H1 (cell line): ENCODE results near the gene DPM3. TPM values are rescaled to one million over a fixed set of nuclear protein-coding genes. Genes with fewer than 3 reads are reported as not detected.

Experiments
- CTCF ChIA-PET: fragments of 300-600 bp; sonication (Branson Sonifier 250); formaldehyde crosslinking; loops from one replicate; lab custom pipeline; 2021; ENCODE audit not compliant: partially characterized antibody; lab: Charles Lee
- POLR2A ChIA-PET: fragments of 300-600 bp; sonication (Branson Sonifier 250); formaldehyde crosslinking; loops from one replicate; lab custom pipeline; 2021; ENCODE audit warnings: inconsistent platforms; ENCODE audit not compliant: partially characterized antibody; lab: Charles Lee
- DNase-seq, 2 experiments: peaks; one replicate each; pipeline versions ENCODE4 v3.0.0 to v3.0.0-alpha.2; 2010 to 2022; ENCODE audit warnings: low spot score in 2 of 2, low read depth in 1 of 2, mixed read lengths in 1 of 2
- FAIRE-seq: peaks from 2 replicates; lab custom pipeline; 2011; peaks lifted over from hg19 to GRCh38; lab: Jason Lieb, UNC
- H2AFZ ChIP-seq: 2 replicates; pipeline ENCODE4 v1.8.1; 2012; ENCODE audit warnings: low read length, inconsistent platforms
- H2AK5ac ChIP-seq: 2 replicates; pipeline ENCODE4 v1.6.1; 2013; ENCODE audit warnings: low read depth, low read length
- H2BK120ac ChIP-seq: replicated peaks from 2 replicates; pipeline ENCODE3; 2013; ENCODE audit warnings: low read depth, low read length, inconsistent platforms
- H2BK12ac ChIP-seq: 2 replicates; pipeline ENCODE4 v1.6.1; 2013; ENCODE audit warnings: low read depth, low read length
- H2BK15ac ChIP-seq: 2 replicates; pipeline ENCODE4 v1.6.1; 2013; ENCODE audit warnings: low read length
- H2BK20ac ChIP-seq: 2 replicates; pipeline ENCODE4 v1.6.1; 2013; ENCODE audit warnings: low read length
- H2BK5ac ChIP-seq: 2 replicates; pipeline ENCODE4 v1.6.1; 2013; ENCODE audit warnings: low read depth, low read length
- H3K14ac ChIP-seq: 2 replicates; pipeline ENCODE4 v1.6.1; 2013; ENCODE audit warnings: inconsistent platforms; ENCODE audit not compliant: insufficient read length
- H3K18ac ChIP-seq: 2 replicates; pipeline ENCODE4 v1.6.1; 2013; ENCODE audit warnings: low read length; ENCODE audit errors: extremely low read depth
- H3K23ac ChIP-seq: 2 replicates; pipeline ENCODE4 v1.6.1; 2013; ENCODE audit warnings: inconsistent platforms; ENCODE audit not compliant: insufficient read length
- H3K23me2 ChIP-seq: 2 replicates; pipeline ENCODE4 v1.6.1; 2013; ENCODE audit warnings: low read depth, low read length
- H3K27ac ChIP-seq: 2 replicates; pipeline ENCODE4 v1.6.1; 2011; ENCODE audit warnings: low read depth, low read length, inconsistent platforms
- H3K27me3 ChIP-seq, 4 experiments: replicated peaks in 1 of 4; 1 replicate in 1 of 4; 2 replicates in 3 of 4; pipeline versions ENCODE4 v1.6.1 to v1.8.1; 2011 to 2013; ENCODE audit warnings: low read length in 3 of 4, mild to moderate bottlenecking in 3 of 4, inconsistent platforms in 2 of 4, mixed read lengths in 2 of 4, moderate library complexity in 1 of 4; ENCODE audit not compliant: control insufficient read depth in 3 of 4, insufficient read depth in 3 of 4; ENCODE audit errors: extremely low read depth in 1 of 4
- H3K36me3 ChIP-seq, 4 experiments: 2 replicates each; pipeline versions ENCODE4 v1.6.1 to v1.8.1; 2011 to 2013; ENCODE audit warnings: mild to moderate bottlenecking in 4 of 4, low read length in 3 of 4, moderate library complexity in 2 of 4, control low read depth in 1 of 4, inconsistent platforms in 1 of 4; ENCODE audit not compliant: insufficient read depth in 4 of 4, control insufficient read depth in 2 of 4
- H3K4ac ChIP-seq: replicated peaks from 2 replicates; pipeline ENCODE3; 2013; ENCODE audit warnings: low read length, low read depth, mixed read lengths, inconsistent platforms; ENCODE audit not compliant: insufficient read length
- H3K4me1 ChIP-seq, 4 experiments: replicated peaks in 1 of 4; 1 replicate in 1 of 4; 2 replicates in 3 of 4; pipeline versions ENCODE4 v1.6.1 to v1.8.1; 2011 to 2013; ENCODE audit warnings: low read length in 3 of 4, inconsistent platforms in 2 of 4, mixed read lengths in 1 of 4; ENCODE audit not compliant: insufficient read depth in 4 of 4, control insufficient read depth in 3 of 4
- H3K4me2 ChIP-seq, 2 experiments: 2 replicates each; pipeline versions ENCODE4 v1.6.1 to v1.8.1; 2011 to 2013; ENCODE audit warnings: low read depth in 2 of 2, low read length in 2 of 2, control low read depth in 1 of 2, inconsistent platforms in 1 of 2, mild to moderate bottlenecking in 1 of 2; ENCODE audit not compliant: insufficient read depth in 1 of 2
- H3K4me3 ChIP-seq, 4 experiments: fragments of 200-600, 300-600 bp in 1 of 4; sonication (generic), shearing (Covaris generic), sonication (Bioruptor Twin) in 1 of 4; 2 replicates each; pipeline versions ENCODE4 v1.5.1 to v1.8.1; 2011 to 2016; ENCODE audit warnings: low read length in 4 of 4, low read depth in 3 of 4, control low read depth in 2 of 4, inconsistent platforms in 2 of 4, mild to moderate bottlenecking in 2 of 4, mixed read lengths in 1 of 4, moderate library complexity in 1 of 4; ENCODE audit not compliant: insufficient read depth in 2 of 4; ENCODE audit errors: extremely low read depth in 1 of 4
- H3K56ac ChIP-seq: replicated peaks from 2 replicates; pipeline ENCODE3; 2013; ENCODE audit warnings: low read depth, mild to moderate bottlenecking, mixed read lengths, low read length, inconsistent platforms; ENCODE audit not compliant: insufficient read length
- H3K79me1 ChIP-seq: 2 replicates; pipeline ENCODE4 v1.6.1; 2013; ENCODE audit warnings: low read depth, low read length, control low read depth
- H3K79me2 ChIP-seq, 2 experiments: 2 replicates each; pipeline versions ENCODE4 v1.6.1 to v1.8.1; 2012 to 2013; ENCODE audit warnings: low read length in 2 of 2, mild to moderate bottlenecking in 2 of 2, inconsistent platforms in 1 of 2; ENCODE audit not compliant: insufficient read depth in 2 of 2, control insufficient read depth in 1 of 2
- H3K9ac ChIP-seq, 4 experiments: replicated peaks in 1 of 4; 1 replicate in 1 of 4; 2 replicates in 3 of 4; pipeline versions ENCODE4 v1.6.1 to v1.8.1; 2011 to 2013; ENCODE audit warnings: low read depth in 3 of 4, low read length in 3 of 4, control low read depth in 2 of 4, mild to moderate bottlenecking in 2 of 4, moderate library complexity in 2 of 4, inconsistent platforms in 1 of 4; ENCODE audit errors: extremely low read depth in 1 of 4
- H3K9me3 ChIP-seq, 2 experiments: 2 replicates each; pipeline versions ENCODE4 v1.6.1 to v1.8.1; 2012 to 2013; ENCODE audit warnings: mild to moderate bottlenecking in 2 of 2, moderate library complexity in 2 of 2, control low read depth in 1 of 2, inconsistent platforms in 1 of 2, low read depth in 1 of 2, low read length in 1 of 2, mixed read lengths in 1 of 2; ENCODE audit not compliant: insufficient read depth in 2 of 2
- H4K20me1 ChIP-seq, 2 experiments: replicated peaks in 1 of 2; 2 replicates each; pipeline versions ENCODE3 to v1.8.1; 2011 to 2013; ENCODE audit warnings: inconsistent platforms in 2 of 2, low read length in 2 of 2, mild to moderate bottlenecking in 1 of 2; ENCODE audit not compliant: insufficient read depth in 2 of 2, control insufficient read depth in 1 of 2
- H4K5ac ChIP-seq: 2 replicates; pipeline ENCODE4 v1.6.1; 2013; ENCODE audit warnings: low read length, low read depth, mixed read lengths, inconsistent platforms; ENCODE audit not compliant: insufficient read length
- H4K8ac ChIP-seq: 2 replicates; pipeline ENCODE4 v1.8.0; 2013; ENCODE audit warnings: mild to moderate bottlenecking, moderate library complexity, low read length, inconsistent platforms; ENCODE audit not compliant: insufficient read depth; ENCODE audit errors: extremely low read depth
- H4K91ac ChIP-seq: replicated peaks from 2 replicates; pipeline ENCODE3; 2013; ENCODE audit warnings: low read length, mixed read lengths, inconsistent platforms; ENCODE audit not compliant: insufficient read length
- BACH1 ChIP-seq: IDR thresholded peaks from 2 replicates; pipeline ENCODE4 v1.6.1; 2012; ENCODE audit warnings: low read length, improper control_type of control experiment
- CBX5 ChIP-seq: fragments of 300-800, 300-1000 bp; sonication (generic); IDR thresholded peaks from 2 replicates; pipeline ENCODE4 v1.7.1; 2016; ENCODE audit warnings: antibody characterized with exemption, low read length, low read depth
- CEBPB ChIP-seq: IDR thresholded peaks from 2 replicates; pipeline ENCODE4 v1.6.1; 2012; ENCODE audit warnings: low read depth, low read length
- GABPA ChIP-seq: IDR thresholded peaks from 2 replicates; pipeline ENCODE4 v1.6.1; 2011; ENCODE audit warnings: mild to moderate bottlenecking, low read length, moderate library complexity, borderline replicate concordance; ENCODE audit not compliant: insufficient read depth
- GTF2F1 ChIP-seq: IDR thresholded peaks from 2 replicates; pipeline ENCODE4 v1.6.1; 2012; ENCODE audit warnings: low read depth, low read length, improper control_type of control experiment, borderline replicate concordance
- MAFK ChIP-seq: IDR thresholded peaks from 2 replicates; pipeline ENCODE4 v1.6.1; 2012; ENCODE audit warnings: low read depth, mild to moderate bottlenecking, improper control_type of control experiment, low read length
- NANOG ChIP-seq: IDR thresholded peaks from 2 replicates; pipeline ENCODE4 v1.6.1; 2011; ENCODE audit warnings: low read length, low read depth, mild to moderate bottlenecking, inconsistent platforms; ENCODE audit not compliant: insufficient read depth, poor library complexity, severe bottlenecking
- POU5F1 ChIP-seq: IDR thresholded peaks from 2 replicates; pipeline ENCODE4 v1.6.1; 2011; ENCODE audit warnings: low read depth, mild to moderate bottlenecking, low read length, moderate library complexity
- RXRA ChIP-seq: IDR thresholded peaks from 2 replicates; pipeline ENCODE4 v1.6.1; 2011; ENCODE audit warnings: low read depth, mild to moderate bottlenecking, low read length, moderate library complexity; ENCODE audit not compliant: insufficient read depth
- SIRT6 ChIP-seq: IDR thresholded peaks from one replicate; pipeline ENCODE4 v1.7.1; 2012; ENCODE audit warnings: low read length, inconsistent platforms
- SIX5 ChIP-seq: IDR thresholded peaks from 2 replicates; pipeline ENCODE4 v1.6.1; 2011; ENCODE audit warnings: mild to moderate bottlenecking, low read depth, low read length
- SP1 ChIP-seq: IDR thresholded peaks from 2 replicates; pipeline ENCODE4 v1.6.1; 2011; ENCODE audit warnings: low read depth, low read length
- SP2 ChIP-seq: IDR thresholded peaks from 2 replicates; pipeline ENCODE4 v1.6.1; 2012; ENCODE audit warnings: mild to moderate bottlenecking, low read length, inconsistent platforms
- TAF1 ChIP-seq: IDR thresholded peaks from 2 replicates; pipeline ENCODE4 v1.6.1; 2011; ENCODE audit warnings: mild to moderate bottlenecking, low read depth, low read length
- YY1 ChIP-seq: IDR thresholded peaks from 2 replicates; pipeline ENCODE4 v1.6.1; 2011; ENCODE audit warnings: low read depth, mild to moderate bottlenecking, low read length
- WGBS, 2 experiments: shearing (Covaris generic) in 1 of 2; methylation state at CpG; one replicate each; pipeline versions ENCODE4 v1.1.6 to v1.1.7; 2013 to 2015; ENCODE audit warnings: low lambda C conversion rate in 2 of 2, mixed read lengths in 2 of 2, inconsistent platforms in 1 of 2, low coverage in 1 of 2, missing lambda C conversion rate in 1 of 2; ENCODE audit not compliant: insufficient replicate concordance in 2 of 2, insufficient coverage in 1 of 2, insufficient read length in 1 of 2; ENCODE audit errors: extremely low coverage in 1 of 2, missing lambda C conversion rate in 1 of 2; 5-methylcytosine and 5-hydroxymethylcytosine counted together
- polyA plus RNA-seq, 7 experiments: library from polyadenylated mRNA; depleted of rRNA in 3 of 7; stranded (reverse) in 5 of 7; unstranded in 2 of 7; fragments of >200 nt in 5 of 7; fragments of 200-250 nt in 2 of 7; gene quantifications; 1 replicate in 5 of 7; 2 replicates in 1 of 7; 4 replicates in 1 of 7; pipeline versions ENCODE4 v1.2.1 to v1.2.3, GENCODE V29; 2011 to 2013; ENCODE audit warnings: missing spikeins in 2 of 7, mixed read lengths in 2 of 7
- total RNA-seq: library from RNA; stranded (reverse); fragmentation: NEBNext Ultra II Directional; extraction: Animal tissue kit (Norgen Biotek cat#: 25700); gene quantifications from 2 replicates; pipeline ENCODE4 v1.2.1, GENCODE V29; 2021

Gene DPM3
- total and polyA plus RNA-seq, 2 of the 8 experiments (the other 6 are each of a cell fraction or from before 2014, with no cell fraction given): 44.8 to 227 TPM

GRCh38 chr1:155181371-155182051, 41.2 kb upstream of the DPM3 start:
- Histone ChIP-seq H4K5ac (no peak overlapping the region), H3K79me1 (no peaks in the 10 kb centered on the region), H3K4ac (no peak overlapping the region), H2AFZ (no peak overlapping the region), H3K23ac (no peak overlapping the region), H2AK5ac (no peak overlapping the region), H3K4me2 (no peak overlapping the region), H2BK12ac (no peak overlapping the region), H3K9me3 (no peaks in the 10 kb centered on the region), H4K20me1 (peaks cover 5 to 7% of the 10 kb centered on the region in 2 experiments), H2BK120ac (no peak overlapping the region), H3K23me2 (no peaks in the 10 kb centered on the region; the same call in 1 of the 2 replicates), H2BK20ac (no peak overlapping the region), H4K8ac (no peak overlapping the region; the same call in none of the 2 replicates), H2BK5ac (no peak overlapping the region), H3K79me2 (no peaks in the 10 kb centered on the region), H3K9ac (no peak overlapping the region), H2BK15ac (no peak overlapping the region), H3K14ac (no peak overlapping the region), H3K56ac (no peak overlapping the region), H3K27me3 (no peaks in the 10 kb centered on the region), H3K36me3 (peaks cover 15 to 49% (median 36%) of the 10 kb centered on the region in 4 experiments), H3K18ac (no peak overlapping the region), H3K4me1 (peaks cover 2 to 9% (median 6%) of the 10 kb centered on the region in 4 experiments), H3K4me3 (no peak overlapping the region), H4K91ac (no peak overlapping the region), H3K27ac (no peak overlapping the region)
- WGBS, 2 experiments: 97% methylated on average over 17 of the region's 18 CpGs; no CpG with 5 or more reads in 1 of the 2 experiments
- CTCF ChIA-PET: interaction anchor here (7.9 kb wide), 1 partner anchor 12 kb away, joined by 107 read pairs; no protein-coding TSS in a partner anchor
- DNase-seq (no peak), FAIRE-seq (no peak)
- POLR2A ChIA-PET: interaction anchor here (20.5 kb wide), 1 partner anchor 20 kb away, joined by 512 read pairs; the partner anchor contains the start of genes MTX1 and THBS3
- TF ChIP-seq CBX5: no peak
- TF ChIP-seq YY1: no peak
- no peak for TF ChIP-seq CEBPB
- no peak for TF ChIP-seq GTF2F1
- no peak for TF ChIP-seq TAF1
- no peak for TF ChIP-seq GABPA
- no peak for TF ChIP-seq RXRA
- no peak for TF ChIP-seq BACH1
- TF ChIP-seq MAFK: no peak
- TF ChIP-seq NANOG: no peak
- no peak for TF ChIP-seq SP2
- no peak for TF ChIP-seq SIX5
- TF ChIP-seq POU5F1: no peak
- TF ChIP-seq SIRT6: no peak
- TF ChIP-seq SP1: no peak
